HEK293T (cell line): Measurements from ENCODE around the gene KDM6A.

ENCODE experiments used
- ARNT ChIP-seq: fragments of 450-650 bp; IDR thresholded peaks from 2 replicates; pipeline ENCODE4 v1.6.1; 2017; ENCODE audit warnings: mild to moderate bottlenecking
- BHLHE40 ChIP-seq: fragments of 450-650 bp; IDR thresholded peaks from 2 replicates; pipeline ENCODE4 v1.6.1; 2016; ENCODE audit warnings: mild to moderate bottlenecking, moderate library complexity, borderline replicate concordance
- ELF4 ChIP-seq: fragments of 450-650 bp; IDR thresholded peaks from 2 replicates; pipeline ENCODE4 v1.6.1; 2017; ENCODE audit warnings: antibody characterized with exemption
- FOXK2 ChIP-seq: fragments of 450-650 bp; IDR thresholded peaks from 2 replicates; pipeline ENCODE4 v1.6.1; 2016; ENCODE audit warnings: mild to moderate bottlenecking
- FOXM1 ChIP-seq: fragments of 450-650 bp; IDR thresholded peaks from 2 replicates; pipeline ENCODE4 v1.6.1; 2017; ENCODE audit warnings: mild to moderate bottlenecking, borderline replicate concordance
- HDGF ChIP-seq: fragments of 450-650 bp; IDR thresholded peaks from 2 replicates; pipeline ENCODE4 v1.6.1; 2017; ENCODE audit warnings: antibody characterized with exemption, borderline replicate concordance
- SP1 ChIP-seq: fragments of 450-650 bp; IDR thresholded peaks from 2 replicates; pipeline ENCODE4 v1.6.1; 2017
- TARDBP ChIP-seq: fragments of 450-650 bp; IDR thresholded peaks from 2 replicates; pipeline ENCODE4 v1.6.1; 2016

GRCh38 chrX:44913656-44914531, 40.9 kb downstream of the KDM6A start:
- no peak for TF ChIP-seq TARDBP
- TF ChIP-seq BHLHE40 = no peak
- TF ChIP-seq ELF4 = no peak
- no peak for TF ChIP-seq SP1
- TF ChIP-seq HDGF = no peak
- TF ChIP-seq FOXM1 = no peak
- no peak for TF ChIP-seq FOXK2
- TF ChIP-seq ARNT = no peak
